ENCODE data around the gene ATP4A.

DNA sequence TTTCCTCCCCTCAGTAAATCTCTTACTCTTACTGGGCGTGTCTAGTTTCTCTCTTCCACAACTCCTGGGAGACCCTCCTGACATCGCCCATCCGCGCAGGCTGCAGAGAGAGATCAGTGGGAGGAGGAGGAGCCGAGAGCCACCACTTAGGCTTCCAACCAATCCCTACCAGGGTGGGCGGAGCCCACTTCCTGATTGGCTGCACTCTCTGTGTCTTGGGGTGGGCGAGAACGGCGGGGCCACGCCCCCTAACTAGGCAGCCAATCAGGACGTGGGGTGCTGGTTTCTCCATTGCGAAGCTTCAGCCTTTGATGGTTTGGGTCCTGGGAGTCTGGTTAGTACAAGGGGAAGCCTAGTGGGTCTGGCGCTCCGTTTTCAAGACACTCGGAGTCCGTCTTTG lies 22.4 kb upstream of the ATP4A start, which contains the start of gene PMIS2:
- TF ChIP-seq YY1 (IDR thresholded peaks at IDR 0.05; ENCODE audit: insufficient read depth, insufficient read length) (no peak), SUZ12 (IDR thresholded peaks at IDR 0.05; ENCODE audit: extremely low read depth, insufficient read depth, insufficient read length) (no peak)
